Mesenchymal stem cell (in vitro differentiated cells and primary cell): ENCODE results near the gene ITIH4.

ENCODE experiments used
- DNase-seq: peaks from one replicate; pipeline ENCODE4 v3.0.0-alpha.2; 2013
- H2AFZ ChIP-seq: one replicate; pipeline ENCODE4 v1.6.1; 2013; ENCODE audit warnings: low read depth, mild to moderate bottlenecking, control low read depth, inconsistent platforms, low read length, moderate library complexity
- H2AK5ac ChIP-seq: 2 replicates; pipeline ENCODE4 v1.6.1; 2013; ENCODE audit warnings: low read length, moderate library complexity, mild to moderate bottlenecking, inconsistent platforms; ENCODE audit not compliant: severe bottlenecking
- H2BK120ac ChIP-seq: one replicate; pipeline ENCODE4 v1.6.1; 2013; ENCODE audit warnings: low read depth, mild to moderate bottlenecking, inconsistent platforms, low read length, moderate library complexity
- H2BK12ac ChIP-seq, 2 experiments: one replicate each; pipeline ENCODE4 v1.6.1; 2013; ENCODE audit warnings: inconsistent platforms in 2 of 2, low read length in 2 of 2, mild to moderate bottlenecking in 2 of 2, moderate library complexity in 2 of 2, control low read depth in 1 of 2
- H2BK15ac ChIP-seq: one replicate; pipeline ENCODE4 v1.6.1; 2013; ENCODE audit warnings: mild to moderate bottlenecking, low read depth, inconsistent platforms; ENCODE audit not compliant: poor library complexity, severe bottlenecking
- H2BK5ac ChIP-seq: 2 replicates; pipeline ENCODE4 v1.6.1; 2013; ENCODE audit warnings: low read depth, mild to moderate bottlenecking, low read length, control low read depth, inconsistent platforms; ENCODE audit not compliant: poor library complexity, severe bottlenecking
- H3K14ac ChIP-seq, 2 experiments: one replicate each; pipeline ENCODE4 v1.6.1; 2013; ENCODE audit warnings: inconsistent platforms in 2 of 2, low read length in 2 of 2, control low read depth in 1 of 2, mild to moderate bottlenecking in 1 of 2, moderate library complexity in 1 of 2
- H3K18ac ChIP-seq, 2 experiments: one replicate each; pipeline ENCODE4 v1.6.1; 2013; ENCODE audit warnings: inconsistent platforms in 2 of 2, low read length in 2 of 2, control low read depth in 1 of 2, low read depth in 1 of 2, mild to moderate bottlenecking in 1 of 2
- H3K23ac ChIP-seq, 2 experiments: one replicate each; pipeline ENCODE4 v1.6.1; 2013; ENCODE audit warnings: inconsistent platforms in 2 of 2, low read length in 2 of 2, mild to moderate bottlenecking in 2 of 2, moderate library complexity in 2 of 2, control low read depth in 1 of 2
- H3K27ac ChIP-seq: 2 replicates; pipeline ENCODE4 v1.5.1; 2013; ENCODE audit warnings: mild to moderate bottlenecking, moderate library complexity, low read length, control low read depth, inconsistent platforms; ENCODE audit not compliant: poor library complexity, severe bottlenecking
- H3K27me3 ChIP-seq, 2 experiments: 2 replicates each; pipeline versions ENCODE4 v1.6.1 to v1.7.0; 2013; ENCODE audit warnings: low read length in 2 of 2, mild to moderate bottlenecking in 2 of 2, moderate library complexity in 2 of 2, control low read depth in 1 of 2, inconsistent platforms in 1 of 2; ENCODE audit not compliant: control insufficient read depth in 1 of 2, insufficient read depth in 1 of 2
- H3K36me3 ChIP-seq, 2 experiments: 2 replicates each; pipeline versions ENCODE4 v1.6.1 to v1.7.0; 2013; ENCODE audit warnings: low read length in 2 of 2, control low read depth in 1 of 2, inconsistent platforms in 1 of 2, low read depth in 1 of 2, mild to moderate bottlenecking in 1 of 2; ENCODE audit not compliant: insufficient read depth in 2 of 2, control insufficient read depth in 1 of 2
- H3K4ac ChIP-seq, 2 experiments: one replicate each; pipeline ENCODE4 v1.6.1; 2013; ENCODE audit warnings: inconsistent platforms in 2 of 2, low read length in 2 of 2, mild to moderate bottlenecking in 2 of 2, moderate library complexity in 2 of 2, control low read depth in 1 of 2, low read depth in 1 of 2
- H3K4me1 ChIP-seq: 2 replicates; pipeline ENCODE4 v1.6.1; 2013; ENCODE audit warnings: low read depth, low read length, control low read depth; ENCODE audit not compliant: control insufficient read depth, insufficient read depth
- H3K4me2 ChIP-seq: 2 replicates; pipeline ENCODE4 v1.6.1; 2013; ENCODE audit warnings: low read length, mild to moderate bottlenecking, inconsistent platforms; ENCODE audit not compliant: poor library complexity, severe bottlenecking
- H3K4me3 ChIP-seq, 2 experiments: 2 replicates each; pipeline versions ENCODE4 v1.5.1 to v1.7.0; 2013; ENCODE audit warnings: low read length in 2 of 2, mild to moderate bottlenecking in 2 of 2, control low read depth in 1 of 2, low read depth in 1 of 2; ENCODE audit not compliant: insufficient read depth in 1 of 2
- H3K79me1 ChIP-seq: replicated peaks from 2 replicates; pipeline ENCODE4 v1.6.1; 2013; ENCODE audit warnings: mild to moderate bottlenecking, control low read depth, low read length, inconsistent platforms; ENCODE audit not compliant: poor library complexity, severe bottlenecking
- H3K9ac ChIP-seq: 2 replicates; pipeline ENCODE4 v1.7.0; 2013; ENCODE audit warnings: mild to moderate bottlenecking, low read length, moderate library complexity
- H3K9me3 ChIP-seq: 2 replicates; pipeline ENCODE4 v1.7.0; 2013; ENCODE audit warnings: mild to moderate bottlenecking, low read length; ENCODE audit not compliant: control insufficient read depth
- H4K8ac ChIP-seq: one replicate; pipeline ENCODE4 v1.6.1; 2013; ENCODE audit warnings: inconsistent platforms, mild to moderate bottlenecking, low read length, moderate library complexity
- H4K91ac ChIP-seq: one replicate; pipeline ENCODE4 v1.6.1; 2013; ENCODE audit warnings: mild to moderate bottlenecking, low read length, inconsistent platforms
- WGBS: methylation state at CpG from one replicate; pipeline ENCODE4 v1.1.7; 2013; ENCODE audit warnings: mixed read lengths; 5-methylcytosine and 5-hydroxymethylcytosine counted together

The ITIH4 gene

GRCh38 chr3:52805270-52806039 is 25.0 kb downstream of the ITIH4 start:
- Histone ChIP-seq H3K4ac (no peak overlapping the region), H3K9ac (no peak overlapping the region), H2BK120ac (no peak overlapping the region), H3K14ac (no peak overlapping the region), H4K8ac (no peak overlapping the region), H3K9me3 (no peaks in the 10 kb centered on the region), H2AK5ac (no peak overlapping the region), H2AFZ (no peak overlapping the region), H3K18ac (no peak overlapping the region), H3K4me1 (peaks cover 7% of the 10 kb centered on the region), H3K36me3 (no peaks in the 10 kb centered on the region), H2BK15ac (no peak overlapping the region), H2BK5ac (no peak overlapping the region), H3K27ac (no peak overlapping the region), H2BK12ac (no peak overlapping the region), H3K4me2 (no peak overlapping the region), H4K91ac (no peak overlapping the region), H3K4me3 (no peak overlapping the region), H3K27me3 (peaks cover 5 to 39% of the 10 kb centered on the region in 2 experiments), H3K23ac (no peak overlapping the region), H3K79me1 (no peaks in the 10 kb centered on the region)
- 87% methylated on average over 18 of the region's 19 CpGs for WGBS
- DNase-seq: no peak

- Histone ChIP-seq H3K4me3 (no peak overlapping the region), H4K91ac (no peak overlapping the region), H3K14ac (no peak overlapping the region), H3K79me1 (no peaks in the 10 kb centered on the region), H3K36me3 (no peaks in the 10 kb centered on the region), H2BK15ac (no peak overlapping the region), H3K4me2 (no peak overlapping the region), H3K4me1 (peaks cover 7% of the 10 kb centered on the region), H3K9ac (no peak overlapping the region), H2AFZ (no peak overlapping the region), H3K27ac (no peak overlapping the region), H2BK12ac (no peak overlapping the region), H3K9me3 (no peaks in the 10 kb centered on the region), H3K27me3 (peaks cover 0 to 15% of the 10 kb centered on the region in 2 experiments), H2AK5ac (no peak overlapping the region), H3K18ac (no peak overlapping the region), H2BK120ac (no peak overlapping the region), H3K4ac (no peak overlapping the region), H4K8ac (no peak overlapping the region), H2BK5ac (no peak overlapping the region), H3K23ac (no peak overlapping the region)
- no peak for DNase-seq
- 70% methylated on average over 5 of the region's 5 CpGs for WGBS
Measured at GRCh38 chr3:52801839-52802238, 28.6 kb downstream of the ITIH4 start.

GRCh38 chr3:52800079-52800478 is 30.4 kb downstream of the ITIH4 start:
- no peak overlapping the region for H2BK120ac ChIP-seq
- no peak overlapping the region for H3K9ac ChIP-seq
- H3K18ac ChIP-seq: no peak overlapping the region
- no peaks in the 10 kb centered on the region for H3K9me3 ChIP-seq
- peaks cover 7% of the 10 kb centered on the region for H3K4me1 ChIP-seq
- no peak overlapping the region for H4K91ac ChIP-seq
- H3K27ac ChIP-seq: no peak overlapping the region
- H2BK5ac ChIP-seq: no peak overlapping the region
- no peak overlapping the region for H2BK12ac ChIP-seq
- H3K23ac ChIP-seq: no peak overlapping the region
- H3K36me3 ChIP-seq: no peaks in the 10 kb centered on the region
- no peak overlapping the region for H3K4ac ChIP-seq
- WGBS: 96% methylated on average over 6 of the region's 7 CpGs
- H3K14ac ChIP-seq: no peak overlapping the region
- no peak overlapping the region for H2AK5ac ChIP-seq
- H3K27me3 ChIP-seq: peaks cover 0 to 9% of the 10 kb centered on the region in 2 experiments
- no peak overlapping the region for H4K8ac ChIP-seq
- no peak overlapping the region for H2BK15ac ChIP-seq
- H3K4me3 ChIP-seq: no peak overlapping the region
- H3K4me2 ChIP-seq: no peak overlapping the region
- H3K79me1 ChIP-seq: no peaks in the 10 kb centered on the region
- DNase-seq: no peak
- no peak overlapping the region for H2AFZ ChIP-seq

GRCh38 chr3:52798978-52799476 is 31.4 kb downstream of the ITIH4 start:
- Histone ChIP-seq H2BK12ac (no peak overlapping the region), H4K91ac (no peak overlapping the region), H3K4ac (no peak overlapping the region), H3K27ac (no peak overlapping the region), H3K4me3 (no peak overlapping the region), H3K36me3 (no peaks in the 10 kb centered on the region), H3K4me2 (no peak overlapping the region), H3K27me3 (peaks cover 0 to 9% of the 10 kb centered on the region in 2 experiments), H2AFZ (no peak overlapping the region), H3K23ac (no peak overlapping the region), H3K79me1 (no peaks in the 10 kb centered on the region), H3K14ac (no peak overlapping the region), H2AK5ac (no peak overlapping the region), H3K9ac (no peak overlapping the region), H2BK120ac (no peak overlapping the region), H3K9me3 (no peaks in the 10 kb centered on the region), H3K18ac (no peak overlapping the region), H2BK5ac (no peak overlapping the region), H2BK15ac (no peak overlapping the region), H3K4me1 (peaks cover 7% of the 10 kb centered on the region), H4K8ac (no peak overlapping the region)
- peak; percentile 6 for DNase-seq
- WGBS: 61% methylated on average over 14 of the region's 14 CpGs
